B cell (primary cell): ENCODE measurements around the gene PDLIM1. TPM values are rescaled to one million over a fixed set of nuclear protein-coding genes. Genes with fewer than 3 reads are reported as not detected.
A peak's percentile ranks its signal among the peaks of the same experiment; 100 is the strongest.

Experiments used
- ATAC-seq: fragments of 200-7000 bp; cut with Tn5 transposase; one replicate; pipeline ENCODE4 v1.10.0; 2021; ENCODE audit warnings: low read depth, mild to moderate bottlenecking, moderate number of reproducible peaks, moderate library complexity
- CTCF ChIA-PET: fragments of 350-600 bp; sonication (Branson Sonifier 250); formaldehyde crosslinking; loops from one replicate; lab custom pipeline; 2021; ENCODE audit warnings: antibody characterized with exemption, inconsistent platforms; lab: Charles Lee
- POLR2A ChIA-PET: fragments of 350-600 bp; sonication (Branson Sonifier 250); formaldehyde crosslinking; loops from one replicate; lab custom pipeline; 2021; ENCODE audit warnings: antibody characterized with exemption; lab: Charles Lee
- DNase-seq: peaks from one replicate; pipeline ENCODE4 v3.0.0; 2013
- H2AFZ ChIP-seq: 2 replicates; pipeline ENCODE4 v1.6.1; 2012; ENCODE audit warnings: mild to moderate bottlenecking, low read depth, low read length; ENCODE audit not compliant: insufficient read depth, poor library complexity, severe bottlenecking
- H3K27ac ChIP-seq, 2 donors: 1 replicate in 1 of 2; 2 replicates in 1 of 2; pipeline ENCODE4 v1.5.1; 2012 to 2013; ENCODE audit warnings: low read length in 2 of 2, mild to moderate bottlenecking in 2 of 2, moderate library complexity in 1 of 2
- H3K27me3 ChIP-seq, 4 experiments: fragments of 200-600 bp in 1 of 4; sonication (generic) in 1 of 4; replicated peaks in 1 of 4; 1 replicate in 2 of 4; 2 replicates in 2 of 4; pipeline versions ENCODE4 v1.6.1 to v1.7.0; 2013 to 2016; ENCODE audit warnings: low read length in 3 of 4, mild to moderate bottlenecking in 2 of 4, mixed read lengths in 1 of 4, moderate library complexity in 1 of 4; ENCODE audit not compliant: insufficient read depth in 4 of 4, control insufficient read depth in 3 of 4; ENCODE audit errors: control extremely low read depth in 1 of 4
- H3K36me3 ChIP-seq, 2 experiments: replicated peaks in 1 of 2; 1 replicate in 1 of 2; 2 replicates in 1 of 2; pipeline versions ENCODE4 v1.6.1 to v1.7.1; 2013; ENCODE audit warnings: low read length in 1 of 2; ENCODE audit not compliant: insufficient read depth in 2 of 2, control insufficient read depth in 1 of 2; ENCODE audit errors: control extremely low read depth in 1 of 2, extremely low read depth in 1 of 2
- H3K4me1 ChIP-seq, 2 donors: fragments of 200-600 bp in 1 of 2; sonication (generic) in 1 of 2; 1 replicate in 1 of 2; 2 replicates in 1 of 2; pipeline versions ENCODE4 v1.5.1 to v1.6.1; 2013 to 2017; ENCODE audit warnings: low read length in 2 of 2; ENCODE audit not compliant: control insufficient read depth in 2 of 2, insufficient read depth in 2 of 2
- H3K4me2 ChIP-seq: replicated peaks from 2 replicates; pipeline ENCODE3; 2012; ENCODE audit warnings: mild to moderate bottlenecking, low read depth, low read length; ENCODE audit not compliant: poor library complexity, severe bottlenecking
- H3K4me3 ChIP-seq, 5 experiments: fragments of 200-600 bp in 1 of 5; sonication (generic) in 1 of 5; 1 replicate in 3 of 5; 2 replicates in 2 of 5; pipeline versions ENCODE4 v1.5.1 to v1.7.0; 2011 to 2016; ENCODE audit warnings: low read length in 4 of 5, mild to moderate bottlenecking in 4 of 5, low read depth in 2 of 5, control low read depth in 1 of 5, moderate library complexity in 1 of 5; ENCODE audit not compliant: insufficient read depth in 1 of 5; ENCODE audit errors: control extremely low read depth in 1 of 5, extremely low read depth in 1 of 5
- H3K79me2 ChIP-seq: fragments of 200-600 bp; sonication (generic); one replicate; pipeline ENCODE4 v1.6.0; 2016; ENCODE audit warnings: low read length; ENCODE audit not compliant: control insufficient read depth, insufficient read depth
- H3K9ac ChIP-seq: fragments of 200-600 bp; sonication (generic); 2 replicates; pipeline ENCODE4 v1.6.1; 2017; ENCODE audit warnings: mild to moderate bottlenecking, low read length, moderate library complexity
- H3K9me3 ChIP-seq, 3 donors: one replicate each; pipeline versions ENCODE4 v1.6.1 to v1.7.1; 2013; ENCODE audit warnings: low read length in 2 of 3; ENCODE audit not compliant: control insufficient read depth in 2 of 3, insufficient read depth in 1 of 3; ENCODE audit errors: control extremely low read depth in 1 of 3
- H4K20me1 ChIP-seq: 2 replicates; pipeline ENCODE4 v1.6.0; 2012; ENCODE audit warnings: mild to moderate bottlenecking, low read length; ENCODE audit not compliant: insufficient read depth, control insufficient read depth, poor library complexity, severe bottlenecking
- H3K27ac Mint-ChIP-seq: one replicate; pipeline ENCODE4 v1.8.0; 2021; ENCODE audit warnings: mixed read lengths
- H3K27me3 Mint-ChIP-seq: one replicate; pipeline ENCODE4 v1.8.0; 2021; ENCODE audit warnings: mixed read lengths
- H3K4me1 Mint-ChIP-seq: one replicate; pipeline ENCODE4 v1.8.0; 2021; ENCODE audit warnings: mixed read lengths
- H3K4me3 Mint-ChIP-seq: one replicate; pipeline ENCODE4 v1.8.0; 2021; ENCODE audit warnings: mixed read lengths
- H3K9me3 Mint-ChIP-seq: one replicate; pipeline ENCODE4 v1.8.0; 2022; ENCODE audit warnings: mixed read lengths; ENCODE audit not compliant: insufficient read depth
- CTCF ChIP-seq: fragments of 200-600 bp; IDR thresholded peaks from one replicate; pipeline ENCODE4 v1.8.0; 2022; ENCODE audit warnings: antibody characterized with exemption, mild to moderate bottlenecking
- EZH2 ChIP-seq: IDR thresholded peaks from 2 replicates; pipeline ENCODE4 v1.6.1; 2012; ENCODE audit warnings: borderline replicate concordance, low read depth, mild to moderate bottlenecking, moderate library complexity, low read length; ENCODE audit not compliant: insufficient read depth, poor library complexity, severe bottlenecking
- WGBS: methylation state at CpG from one replicate; pipeline ENCODE4 v1.1.5; 2013; ENCODE audit warnings: missing lambda C conversion rate; ENCODE audit not compliant: insufficient coverage; 5-methylcytosine and 5-hydroxymethylcytosine counted together
- intact Hi-C: fragments of 100-400 bp; cut with micrococcal nuclease; formaldehyde crosslinking; loops from one replicate; pipeline ENCODE4 v1.10.0; 2022
- polyA plus RNA-seq: library from polyadenylated mRNA; depleted of rRNA; stranded (reverse); fragments of >200 nt; gene quantifications from 2 replicates; pipeline ENCODE4 v1.2.3, GENCODE V29; 2012
- total RNA-seq, 2 donors: library from RNA; stranded (reverse); fragments of 120-200 nt in 1 of 2; gene quantifications; 1 replicate in 1 of 2; 2 replicates in 1 of 2; pipeline versions ENCODE4 v1.2.3 to v1.2.4, GENCODE V29; 2013 to 2022

The PDLIM1 gene
- total and polyA plus RNA-seq, 2 donors (not counting 1 experiment from before 2014, with no cell fraction given), result 123 to 135 TPM

- H4K20me1 ChIP-seq, result peaks cover 43% of the 10 kb centered on the region
- 80% methylated on average over 1 of the region's 1 CpG for WGBS
- H3K9ac ChIP-seq, result no peak overlapping the region
- Mint-ChIP-seq H3K27me3 (no peaks in the 10 kb centered on the region), H3K9me3 (no peaks in the 10 kb centered on the region), H3K4me3 (no peak overlapping the region), H3K27ac (peak overlapping the region; percentile 5), H3K4me1 (peaks cover 79% of the 10 kb centered on the region)
- no peak overlapping the region for H3K4me2 ChIP-seq
- no peak overlapping the region for H3K27ac ChIP-seq
- H3K4me3 ChIP-seq, result no peak overlapping the region
- H3K79me2 ChIP-seq, result peaks cover 98% of the 10 kb centered on the region
- no peaks in the 10 kb centered on the region for H3K9me3 ChIP-seq
- no peak for ATAC-seq
- no peak for TF ChIP-seq CTCF
- no peak for TF ChIP-seq EZH2
- no peak overlapping the region for H2AFZ ChIP-seq
- intact Hi-C loops, result no loop called here
- H3K4me1 ChIP-seq, result peaks cover 59% of the 10 kb centered on the region in 2 donors
- CTCF ChIA-PET, result interaction anchor here (1.2 to 6.3 kb wide), 4 partner anchors 40 to 79 kb away, joined by 3 to 40 read pairs (median 20); no protein-coding TSS in a partner anchor
- H3K27me3 ChIP-seq, result no peaks in the 10 kb centered on the region
- POLR2A ChIA-PET, result no interaction called here
- DNase-seq, result no peak
- H3K36me3 ChIP-seq, result peaks cover 0 to 11% of the 10 kb centered on the region in 2 experiments
Measured at GRCh38 chr10:95286707-95287106, 4.1 kb downstream of the PDLIM1 start.

GRCh38 chr10:95285556-95285955 is 5.2 kb downstream of the PDLIM1 start:
- no CpG with 5 or more reads among the region's 2 CpGs for WGBS
- POLR2A ChIA-PET, result interaction anchor here (0.6 kb wide), 1 partner anchor 9 kb away, joined by 10 read pairs; no protein-coding TSS in a partner anchor
- H3K4me3 ChIP-seq, result no peak overlapping the region
- H2AFZ ChIP-seq, result no peak overlapping the region
- no peaks in the 10 kb centered on the region for H3K9me3 Mint-ChIP-seq
- H3K4me2 ChIP-seq, result peak overlapping the region; percentile 27
- intact Hi-C loops, result no loop called here
- no peaks in the 10 kb centered on the region for H3K27me3 Mint-ChIP-seq
- peak overlapping the region; percentile 23 for H3K27ac Mint-ChIP-seq
- peaks cover 59 to 62% of the 10 kb centered on the region in 2 donors for H3K4me1 ChIP-seq
- H3K4me3 Mint-ChIP-seq, result no peak overlapping the region
- H3K27me3 ChIP-seq, result no peaks in the 10 kb centered on the region
- no peaks in the 10 kb centered on the region for H3K9me3 ChIP-seq
- TF ChIP-seq CTCF (no peak), EZH2 (no peak)
- DNase-seq (no peak), ATAC-seq (no peak)
- H3K9ac ChIP-seq, result no peak overlapping the region
- H3K4me1 Mint-ChIP-seq, result peaks cover 82% of the 10 kb centered on the region
- H3K36me3 ChIP-seq, result peaks cover 0 to 11% of the 10 kb centered on the region in 2 experiments
- peaks cover 54% of the 10 kb centered on the region for H4K20me1 ChIP-seq
- H3K27ac ChIP-seq, result peak overlapping the region in 1 of 2 donors; percentile 40
- CTCF ChIA-PET, result interaction anchor here (1.4 to 6.3 kb wide), 4 partner anchors 11 to 80 kb away, joined by 3 to 40 read pairs (median 20); no protein-coding TSS in a partner anchor
- H3K79me2 ChIP-seq, result peaks cover 100% of the 10 kb centered on the region
